Sigmoid colon (tissue), 4 donors: ENCODE measurements around the gene CFI.

Source experiments
- EP300 ChIP-seq, 4 donors: sonication (generic); formaldehyde crosslinking; IDR thresholded peaks; one replicate each; pipeline ENCODE4 v1.6.1; 2017; ENCODE audit warnings: antibody characterized with exemption in 4 of 4
- POLR2A ChIP-seq, 2 donors: fragments of 450-650 bp; IDR thresholded peaks; one replicate each; pipeline ENCODE4 v1.6.1; 2016; ENCODE audit warnings: antibody characterized with exemption in 2 of 2, mild to moderate bottlenecking in 2 of 2, moderate library complexity in 2 of 2
- TF ChIP-seq, protein P1 (sequence below), 4 experiments: fragments of 450-650 bp in 3 of 4; fragments of 200-600 bp in 1 of 4; IDR thresholded peaks; one replicate each; pipeline ENCODE4 v1.5.1; 2016 to 2019; ENCODE audit warnings: antibody characterized with exemption in 4 of 4, mild to moderate bottlenecking in 3 of 4, moderate library complexity in 2 of 4

- TF ChIP-seq, protein P1, sequence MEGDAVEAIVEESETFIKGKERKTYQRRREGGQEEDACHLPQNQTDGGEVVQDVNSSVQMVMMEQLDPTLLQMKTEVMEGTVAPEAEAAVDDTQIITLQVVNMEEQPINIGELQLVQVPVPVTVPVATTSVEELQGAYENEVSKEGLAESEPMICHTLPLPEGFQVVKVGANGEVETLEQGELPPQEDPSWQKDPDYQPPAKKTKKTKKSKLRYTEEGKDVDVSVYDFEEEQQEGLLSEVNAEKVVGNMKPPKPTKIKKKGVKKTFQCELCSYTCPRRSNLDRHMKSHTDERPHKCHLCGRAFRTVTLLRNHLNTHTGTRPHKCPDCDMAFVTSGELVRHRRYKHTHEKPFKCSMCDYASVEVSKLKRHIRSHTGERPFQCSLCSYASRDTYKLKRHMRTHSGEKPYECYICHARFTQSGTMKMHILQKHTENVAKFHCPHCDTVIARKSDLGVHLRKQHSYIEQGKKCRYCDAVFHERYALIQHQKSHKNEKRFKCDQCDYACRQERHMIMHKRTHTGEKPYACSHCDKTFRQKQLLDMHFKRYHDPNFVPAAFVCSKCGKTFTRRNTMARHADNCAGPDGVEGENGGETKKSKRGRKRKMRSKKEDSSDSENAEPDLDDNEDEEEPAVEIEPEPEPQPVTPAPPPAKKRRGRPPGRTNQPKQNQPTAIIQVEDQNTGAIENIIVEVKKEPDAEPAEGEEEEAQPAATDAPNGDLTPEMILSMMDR (IDR thresholded peaks at IDR 0.05) = no peak
- TF ChIP-seq POLR2A (IDR thresholded peaks at IDR 0.05) = no peak
- no peak for TF ChIP-seq EP300 (IDR thresholded peaks at IDR 0.05)
Observed at GRCh38 chr4:109701566-109702410, 100.0 kb downstream of the CFI start.
